ENCODE measurements around the gene DNPEP.
"Not testable (repeated sequence)": the region's sequence is repeated elsewhere in the genome, so short reads cannot be mapped to it uniquely, and the experiment has no call there.

DNPEP gene

GRCh38 chr2:219399716-219400478 is 12.2 kb upstream of the DNPEP start:
- no peak for DNase-seq

GRCh38 chr2:219398721-219399363 is 11.1 kb upstream of the DNPEP start:
- no peak for DNase-seq

GRCh38 chr2:219396863-219397457 is 9.2 kb upstream of the DNPEP start:
- DNase-seq, result no peak

- no peak for DNase-seq
Observed at GRCh38 chr2:219395609-219396008, 7.9 kb upstream of the DNPEP start.

GRCh38 chr2:219395056-219395455 is 7.3 kb upstream of the DNPEP start:
- not testable (repeated sequence) for DNase-seq

GRCh38 chr2:219392754-219393153 is 5.0 kb upstream of the DNPEP start:
- no peak for DNase-seq

GRCh38 chr2:219388907-219389156 is 1.1 kb upstream of the DNPEP start:
- DNase-seq, result no peak

- DNase-seq, result peak; percentile 97
Observed at GRCh38 chr2:219388121-219388906, 602 bp upstream of the DNPEP start.

- no peak for DNase-seq
Observed at GRCh38 chr2:219386532-219387280, 1.0 kb downstream of the DNPEP start.

GRCh38 chr2:219385958-219386520 is 1.7 kb downstream of the DNPEP start:
- no peak for DNase-seq

GRCh38 chr2:219384859-219385258 is 2.9 kb downstream of the DNPEP start:
- DNase-seq, result no peak

- no peak for DNase-seq
Observed at GRCh38 chr2:219384083-219384713, 3.5 kb downstream of the DNPEP start.

GRCh38 chr2:219381448-219381847 is 6.3 kb downstream of the DNPEP start:
- no peak for DNase-seq

- DNase-seq, result no peak
Observed at GRCh38 chr2:219380926-219381325, 6.8 kb downstream of the DNPEP start.

GRCh38 chr2:219378163-219378851 is 9.4 kb downstream of the DNPEP start:
- DNase-seq, result no peak

GRCh38 chr2:219369447-219369861 is 18.3 kb downstream of the DNPEP start:
- DNase-seq, result no peak

GRCh38 chr2:219368690-219369191 is 19.0 kb downstream of the DNPEP start:
- no peak for DNase-seq

GRCh38 chr2:219362524-219363164 is 25.1 kb downstream of the DNPEP start:
- DNase-seq, result no peak

- no peak for DNase-seq
Observed at GRCh38 chr2:219362072-219362471, 25.6 kb downstream of the DNPEP start.
